GM23338 (cell line): ENCODE data around the gene FGF4.

Source experiments
- CTCF ChIP-seq, 2 experiments: fragments of 200-600 bp in 1 of 2; sonication (generic) in 1 of 2; conservative IDR thresholded peaks; 2 replicates each; pipeline versions ENCODE4 v1.5.1 to v1.6.1; 2016 to 2017; ENCODE audit warnings: antibody characterized with exemption in 2 of 2, low read depth in 2 of 2, mild to moderate bottlenecking in 2 of 2, moderate library complexity in 1 of 2
- EZH2 ChIP-seq: fragments of 200-600 bp; sonication (generic); IDR thresholded peaks from one replicate; pipeline ENCODE4 v1.8.0; 2017; ENCODE audit warnings: antibody characterized with exemption, mild to moderate bottlenecking, low read depth; ENCODE audit not compliant: unreplicated experiment
- EZH2phosphoT487 ChIP-seq: fragments of 200-600 bp; sonication (generic); IDR thresholded peaks from one replicate; pipeline ENCODE4 v1.8.1; 2018; ENCODE audit warnings: antibody characterized with exemption; ENCODE audit not compliant: unreplicated experiment
- JUNB ChIP-seq: IDR thresholded peaks from one replicate; pipeline ENCODE4 v1.6.1; 2016; ENCODE audit warnings: antibody characterized with exemption; ENCODE audit not compliant: unreplicated experiment
- POLR2AphosphoS5 ChIP-seq: IDR thresholded peaks from 2 replicates; pipeline ENCODE4 v1.6.1; 2016; ENCODE audit warnings: antibody characterized with exemption, low read depth
- REST ChIP-seq: IDR thresholded peaks from one replicate; pipeline ENCODE4 v1.6.1; 2018; ENCODE audit warnings: antibody characterized with exemption; ENCODE audit not compliant: unreplicated experiment
- ZNF114 ChIP-seq: fragments of 250-450 bp; sonication (Bioruptor Pico); IDR thresholded peaks from 2 replicates; pipeline ENCODE4 v1.5.0; 2020; ENCODE audit warnings: mild to moderate bottlenecking, moderate library complexity
- ZNF462 ChIP-seq: fragments of 250-450 bp; sonication (Bioruptor Pico); IDR thresholded peaks from 2 replicates; pipeline ENCODE4 v1.5.0; 2020; ENCODE audit warnings: mild to moderate bottlenecking, moderate library complexity

- TF ChIP-seq ZNF462 (CRISPR knock-in tag) (no peak), CTCF (conservative IDR thresholded peaks at IDR 0.05; ENCODE audit: low read depth in 2 of 2) (no peak), EZH2phosphoT487 (no peak), REST (no peak), EZH2 (no peak), POLR2AphosphoS5 (no peak), JUNB (no peak), ZNF114 (CRISPR knock-in tag) (no peak)
Observed at GRCh38 chr11:69773626-69774353, 1.4 kb downstream of the FGF4 start.
